ENCODE results near the gene SNX20.

SNX20 gene

DNA sequence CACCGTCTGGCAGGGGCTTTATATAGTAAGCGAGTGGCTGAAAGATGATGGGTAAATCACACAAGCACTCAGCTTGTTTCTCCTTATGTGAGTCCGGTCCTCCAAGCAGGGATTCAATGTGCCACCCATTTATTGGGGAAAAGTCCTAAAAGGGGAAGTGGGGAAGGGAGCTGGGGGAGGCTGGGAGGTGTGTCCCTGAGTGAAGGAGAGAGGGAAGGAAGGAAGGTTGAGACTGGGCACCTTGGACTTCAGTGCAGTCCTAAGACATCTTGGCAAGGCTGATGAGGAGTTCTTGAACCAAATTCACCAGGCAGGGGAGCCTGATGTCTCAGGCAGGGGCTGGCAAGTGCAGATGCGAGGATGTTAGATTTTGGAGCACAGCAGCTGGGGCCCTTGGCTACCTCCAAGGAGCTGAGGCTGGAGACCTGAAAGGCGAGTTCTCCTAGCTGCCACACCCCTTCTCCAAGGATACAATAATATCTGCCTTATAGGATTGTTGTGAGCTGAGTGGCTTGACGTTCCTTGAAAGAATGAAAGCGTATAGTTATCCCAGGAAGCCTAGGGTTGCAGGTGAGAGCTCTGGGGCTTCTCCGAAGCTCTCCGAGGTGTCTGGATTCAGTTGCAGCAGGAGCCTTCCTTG is 37.8 kb upstream of the SNX20 start:
- no peak for FAIRE-seq
- no peak for DNase-seq (ENCODE audit: insufficient read length, low spot score)
- TF ChIP-seq, protein P1, sequence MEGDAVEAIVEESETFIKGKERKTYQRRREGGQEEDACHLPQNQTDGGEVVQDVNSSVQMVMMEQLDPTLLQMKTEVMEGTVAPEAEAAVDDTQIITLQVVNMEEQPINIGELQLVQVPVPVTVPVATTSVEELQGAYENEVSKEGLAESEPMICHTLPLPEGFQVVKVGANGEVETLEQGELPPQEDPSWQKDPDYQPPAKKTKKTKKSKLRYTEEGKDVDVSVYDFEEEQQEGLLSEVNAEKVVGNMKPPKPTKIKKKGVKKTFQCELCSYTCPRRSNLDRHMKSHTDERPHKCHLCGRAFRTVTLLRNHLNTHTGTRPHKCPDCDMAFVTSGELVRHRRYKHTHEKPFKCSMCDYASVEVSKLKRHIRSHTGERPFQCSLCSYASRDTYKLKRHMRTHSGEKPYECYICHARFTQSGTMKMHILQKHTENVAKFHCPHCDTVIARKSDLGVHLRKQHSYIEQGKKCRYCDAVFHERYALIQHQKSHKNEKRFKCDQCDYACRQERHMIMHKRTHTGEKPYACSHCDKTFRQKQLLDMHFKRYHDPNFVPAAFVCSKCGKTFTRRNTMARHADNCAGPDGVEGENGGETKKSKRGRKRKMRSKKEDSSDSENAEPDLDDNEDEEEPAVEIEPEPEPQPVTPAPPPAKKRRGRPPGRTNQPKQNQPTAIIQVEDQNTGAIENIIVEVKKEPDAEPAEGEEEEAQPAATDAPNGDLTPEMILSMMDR (IDR thresholded peaks at IDR 0.05; ENCODE audit: insufficient read depth, missing control alignments): no peak

DNA sequence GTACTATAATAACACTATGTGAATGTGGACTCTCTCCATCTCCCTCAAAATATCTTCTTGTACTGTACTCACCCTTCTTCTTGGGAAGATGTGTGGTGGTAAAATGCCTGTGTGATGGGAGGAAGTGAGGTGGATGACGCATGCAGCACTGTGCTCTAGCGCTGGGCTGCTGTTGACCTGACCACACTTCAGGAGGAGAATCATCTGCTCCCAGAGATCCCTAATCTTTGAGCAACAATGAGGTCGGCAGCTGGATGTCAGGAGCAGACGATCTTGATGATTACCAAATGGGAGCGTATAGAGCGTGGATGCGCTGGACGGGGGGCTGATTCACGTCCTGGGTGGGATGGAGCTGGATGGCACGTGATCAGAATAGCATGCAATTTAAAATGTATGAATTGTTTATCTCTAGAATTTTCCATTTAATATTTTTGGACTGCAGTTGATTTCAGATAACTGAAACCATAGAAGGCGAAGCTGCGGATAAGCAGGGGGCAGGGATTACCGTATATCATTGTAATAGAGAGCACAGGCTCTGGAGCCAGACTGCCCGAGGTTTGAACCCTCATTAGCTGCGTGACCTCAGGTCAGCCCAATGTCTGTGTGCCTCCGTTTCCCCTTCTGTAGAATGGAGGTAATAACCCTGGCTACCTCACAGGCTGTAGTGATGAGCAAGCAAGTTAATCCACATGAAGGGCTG is 37.1 kb upstream of the SNX20 start:
- no peak for DNase-seq (ENCODE audit: insufficient read length, low spot score)
- TF ChIP-seq, protein P1 (IDR thresholded peaks at IDR 0.05; ENCODE audit: insufficient read depth, missing control alignments): no peak
- no peak for FAIRE-seq

DNA sequence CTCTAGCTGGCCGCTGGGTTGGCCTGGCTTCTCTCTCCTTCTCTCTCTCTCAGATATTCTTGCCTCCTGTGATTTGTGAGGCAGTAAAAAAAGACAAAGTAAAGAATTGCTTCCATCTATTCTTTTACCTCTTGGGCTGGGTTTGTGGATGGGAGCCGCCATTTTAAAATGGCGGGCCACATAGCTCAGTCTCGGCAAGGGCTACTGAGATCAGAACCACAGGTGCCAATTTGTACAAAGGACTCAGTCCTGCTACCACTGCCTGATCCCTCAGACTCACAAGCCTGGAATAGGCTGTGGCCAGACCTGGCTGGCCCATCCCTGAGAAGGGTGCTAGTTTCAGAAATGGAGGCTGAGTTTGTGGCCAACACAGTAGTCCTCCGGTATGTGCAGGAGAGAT is 36.4 kb upstream of the SNX20 start:
- TF ChIP-seq, protein P1 (IDR thresholded peaks at IDR 0.05; ENCODE audit: insufficient read depth, missing control alignments): no peak
- no peak for DNase-seq (ENCODE audit: insufficient read length, low spot score)
- FAIRE-seq: no peak

DNA sequence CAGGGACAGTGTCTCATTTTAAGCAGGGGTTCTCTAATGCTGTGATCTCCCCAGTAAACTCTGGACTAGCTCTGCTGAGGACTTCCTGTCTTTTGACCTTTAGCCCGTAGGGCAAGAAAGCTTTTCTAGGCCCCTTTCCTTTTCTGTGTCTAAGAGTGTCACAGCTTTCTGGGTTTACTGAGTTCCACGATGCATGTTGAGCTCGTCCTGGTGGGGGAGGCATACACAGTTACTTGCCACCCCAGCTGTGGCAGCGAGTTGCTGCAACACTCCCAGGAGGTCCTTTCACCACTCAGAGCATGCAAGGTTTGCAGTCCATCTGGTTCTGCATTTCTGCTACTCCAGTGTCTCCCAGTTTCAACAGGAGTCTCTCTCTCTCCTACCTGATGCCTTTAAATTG is 36.0 kb upstream of the SNX20 start:
- DNase-seq (ENCODE audit: insufficient read length, low spot score) (no peak), FAIRE-seq (no peak)
- TF ChIP-seq, protein P1 (IDR thresholded peaks at IDR 0.05; ENCODE audit: insufficient read depth, missing control alignments): no peak

DNA sequence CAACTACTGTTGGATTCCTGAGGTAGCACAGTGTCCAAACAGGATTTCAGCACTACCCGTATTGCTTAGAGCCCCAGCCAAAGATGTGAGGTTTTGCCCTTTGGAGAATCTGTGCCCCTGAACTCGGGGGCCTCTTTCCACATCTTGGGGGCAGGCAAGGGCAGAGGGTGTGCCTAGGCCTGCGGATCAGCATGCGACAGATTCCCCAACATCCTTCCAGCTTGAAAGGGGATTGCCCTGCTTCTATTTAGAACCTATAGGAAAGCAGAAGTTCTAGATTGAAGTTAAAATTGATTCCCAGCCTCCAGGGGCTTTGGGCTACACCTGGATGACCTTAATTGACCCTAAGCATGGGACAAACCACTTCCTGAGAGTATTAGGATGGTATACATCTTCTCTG is 31.8 kb upstream of the SNX20 start:
- DNase-seq (ENCODE audit: insufficient read length, low spot score) (no peak), FAIRE-seq (no peak)
- TF ChIP-seq, protein P1 (IDR thresholded peaks at IDR 0.05; ENCODE audit: insufficient read depth, missing control alignments): no peak

DNA sequence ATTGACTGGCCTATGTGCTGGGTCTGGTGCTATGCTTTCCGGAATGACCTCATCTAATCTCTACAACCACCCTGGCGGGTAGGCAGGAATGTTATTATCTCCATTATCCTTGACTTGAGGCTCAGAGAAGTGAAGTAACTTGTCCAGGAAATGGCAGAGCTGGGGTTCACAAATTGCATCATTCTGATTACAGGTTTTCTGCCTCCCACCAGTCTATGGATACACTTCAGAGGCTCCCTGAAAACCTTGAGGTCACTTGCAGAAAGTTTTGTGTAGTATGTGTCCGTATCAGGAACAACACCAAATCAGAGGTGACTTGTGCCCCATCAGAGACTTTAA is 31.4 kb upstream of the SNX20 start:
- FAIRE-seq (no peak), DNase-seq (ENCODE audit: insufficient read length, low spot score) (no peak)
- TF ChIP-seq, protein P1 (IDR thresholded peaks at IDR 0.05; ENCODE audit: insufficient read depth, missing control alignments): no peak

DNA sequence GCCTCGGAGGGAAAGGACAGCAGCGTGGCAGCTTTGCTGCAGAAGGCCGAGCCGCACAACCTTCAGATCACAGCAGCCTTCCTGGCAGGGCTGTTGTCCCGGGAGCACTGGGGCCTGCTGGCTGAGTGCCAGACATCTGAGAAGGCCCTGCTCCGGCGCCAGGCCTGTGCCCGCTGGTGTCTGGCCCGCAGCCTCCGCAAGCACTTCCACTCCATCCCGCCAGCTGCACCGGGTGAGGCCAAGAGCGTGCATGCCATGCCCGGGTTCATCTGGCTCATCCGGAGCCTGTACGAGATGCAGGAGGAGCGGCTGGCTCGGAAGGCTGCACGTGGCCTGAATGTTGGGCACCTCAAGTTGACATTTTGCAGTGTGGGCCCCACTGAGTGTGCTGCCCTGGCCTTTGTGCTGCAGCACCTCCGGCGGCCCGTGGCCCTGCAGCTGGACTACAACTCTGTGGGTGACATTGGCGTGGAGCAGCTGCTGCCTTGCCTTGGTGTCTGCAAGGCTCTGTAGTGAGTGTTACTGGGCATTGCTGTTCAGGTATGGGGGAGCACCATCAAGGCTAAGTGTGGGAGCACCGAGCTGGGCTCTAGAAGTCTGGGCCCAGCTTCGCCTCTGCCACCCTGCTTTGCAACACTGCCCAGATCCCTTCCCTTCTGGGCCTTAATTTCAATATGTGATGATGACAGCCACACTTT is 30.9 kb upstream of the SNX20 start:
- TF ChIP-seq, protein P1 (IDR thresholded peaks at IDR 0.05; ENCODE audit: insufficient read depth, missing control alignments): no peak
- no peak for FAIRE-seq
- no peak for DNase-seq (ENCODE audit: insufficient read length, low spot score)
